HG03520 (cell line): Measurements from ENCODE around the gene CAP2.
"Not testable (repeated sequence)": the region's sequence is repeated elsewhere in the genome, so short reads cannot be mapped to it uniquely, and the experiment has no call there.

Experiments used
- ATAC-seq: cut with Tn5 transposase; IDR thresholded peaks from one replicate; pipeline ENCODE4 v1.9.1; 2021; ENCODE audit warnings: mild to moderate bottlenecking, moderate library complexity; ENCODE audit not compliant: unreplicated experiment

Gene CAP2

DNA sequence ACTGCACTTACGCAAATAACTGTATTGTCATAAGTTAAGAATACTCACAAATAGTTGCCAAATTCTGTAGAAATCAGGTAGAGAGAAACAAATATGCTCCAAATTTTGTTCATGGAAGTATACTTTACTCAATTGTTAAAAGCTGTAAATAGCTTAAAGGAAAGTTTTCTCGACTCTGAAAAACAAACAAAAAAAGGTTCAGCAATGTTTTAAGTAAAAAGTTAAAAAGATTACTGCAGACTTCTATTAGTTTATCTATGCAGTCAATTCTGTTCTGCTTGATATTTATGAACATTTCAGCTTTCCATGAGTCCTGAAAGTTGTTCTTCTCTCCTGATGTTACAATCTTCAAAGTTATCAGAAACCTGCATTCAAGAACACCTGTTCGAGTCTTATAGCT lies 169.2 kb downstream of the CAP2 start:
- ATAC-seq, result no peak

DNA sequence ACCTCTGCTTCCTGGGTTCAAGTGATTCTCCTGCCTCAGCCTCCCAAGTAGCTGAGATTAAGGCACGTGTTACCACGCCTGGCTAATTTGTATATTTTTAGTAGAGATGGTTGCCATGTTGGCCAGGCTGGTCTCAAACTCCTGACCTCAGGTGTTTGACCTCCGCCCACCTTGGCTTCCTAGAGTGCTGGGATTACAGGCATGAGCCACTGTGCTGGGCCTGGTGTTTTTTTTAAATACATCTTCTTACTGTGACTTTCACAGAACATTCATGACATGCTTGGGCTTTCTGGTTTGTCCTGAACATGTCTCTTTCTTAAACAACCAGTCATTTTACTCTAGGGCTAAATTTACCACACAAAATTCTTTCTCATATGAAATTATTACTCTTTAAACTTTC lies 172.0 kb downstream of the CAP2 start:
- ATAC-seq, result no peak

DNA sequence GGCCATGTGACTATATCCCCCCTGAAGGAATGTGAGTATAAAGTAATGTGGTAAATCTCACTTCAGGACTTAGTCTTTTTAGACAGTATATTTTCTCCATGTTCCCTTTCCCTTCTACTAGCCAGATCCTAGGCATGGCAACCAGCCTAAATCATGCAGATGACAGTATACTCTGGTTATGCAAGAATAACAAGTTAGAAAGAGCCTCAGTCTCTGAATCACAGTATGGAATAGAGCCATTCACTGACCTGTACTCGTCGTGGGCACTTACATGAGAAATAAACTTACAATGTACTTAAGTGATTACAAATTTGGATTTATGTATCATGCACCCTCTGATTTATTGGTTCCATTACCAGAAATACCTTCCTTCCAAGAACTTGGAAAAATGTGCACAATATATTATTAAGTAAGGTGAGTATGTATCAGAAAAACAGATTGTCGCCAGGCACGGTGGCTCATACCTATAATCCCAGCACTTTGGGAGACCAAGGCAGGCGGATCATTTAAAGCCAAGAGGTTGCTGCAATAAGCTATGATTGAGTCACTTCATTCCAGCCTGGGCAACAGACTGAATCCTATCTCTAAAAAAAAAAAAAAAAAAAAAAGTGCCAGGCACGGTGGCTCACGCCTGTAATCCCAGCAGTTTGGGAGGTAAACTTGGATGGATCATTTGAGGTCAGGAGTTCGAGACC lies 181.6 kb downstream of the CAP2 start:
- ATAC-seq, result no peak

DNA sequence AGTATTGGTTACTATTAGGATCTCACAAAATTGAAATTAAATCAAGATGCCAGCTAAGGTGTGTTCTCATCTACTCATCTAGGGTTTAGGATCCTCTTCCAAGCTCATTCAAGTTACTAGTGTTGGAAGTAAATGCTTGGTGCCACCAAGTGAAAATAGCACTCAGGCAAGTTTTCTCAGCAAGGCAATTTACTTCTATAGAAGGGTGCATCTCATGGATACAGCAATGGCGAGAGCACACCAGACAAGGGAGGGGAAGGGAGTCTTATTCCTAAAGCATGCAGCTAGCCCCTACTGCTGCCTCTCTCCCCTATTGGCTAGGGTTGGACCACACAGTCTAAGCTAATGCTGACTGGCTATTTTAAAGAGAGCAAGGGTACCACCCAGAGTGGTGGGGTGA lies 183.7 kb downstream of the CAP2 start:
- no peak for ATAC-seq

DNA sequence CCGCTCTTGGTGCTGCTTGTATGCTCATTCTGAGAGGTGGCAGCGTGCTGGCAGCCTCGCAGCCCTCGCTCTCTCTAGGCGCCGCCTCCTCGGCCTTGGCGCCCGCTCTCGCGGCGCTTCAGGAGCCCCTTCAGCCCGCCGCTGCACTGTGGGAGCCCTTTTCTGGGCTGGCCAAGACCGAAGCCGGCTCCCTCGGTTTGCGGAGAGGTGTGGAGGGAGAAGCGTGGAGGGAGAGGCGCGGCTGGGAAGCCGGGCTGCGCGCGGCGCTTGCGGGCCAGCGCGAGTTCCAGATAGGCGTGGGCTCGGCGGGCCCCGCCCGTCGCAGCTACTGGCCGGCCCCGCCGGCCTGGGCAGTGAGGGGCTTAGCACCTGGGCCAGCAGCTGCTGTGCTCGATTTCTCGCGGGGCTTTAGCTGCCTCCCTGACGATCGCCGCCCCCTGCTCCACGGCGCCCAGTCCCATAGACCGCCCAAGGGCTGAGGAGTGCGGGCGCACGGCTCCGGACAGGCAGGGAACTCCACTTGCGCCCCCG lies 187.2 kb downstream of the CAP2 start:
- ATAC-seq, result peak; percentile 56

DNA sequence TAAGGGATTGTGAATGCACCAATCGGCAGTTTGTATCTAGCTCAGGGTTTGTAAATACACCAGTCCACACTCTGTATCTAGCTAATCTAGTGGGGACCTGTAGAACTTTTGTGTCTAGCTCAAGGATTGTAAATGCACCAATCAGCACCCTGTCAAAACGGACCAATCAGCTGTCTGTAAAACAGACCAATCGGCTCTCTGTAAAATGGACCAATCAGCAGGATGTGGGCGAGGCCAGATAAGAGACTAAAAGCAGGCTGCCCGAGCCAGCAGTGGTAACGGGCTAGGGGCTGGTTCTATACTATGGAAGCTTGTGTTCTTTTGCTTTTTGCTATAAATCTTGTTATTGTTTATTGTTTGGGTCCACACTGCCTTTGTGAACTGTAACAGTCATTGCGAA lies 187.9 kb downstream of the CAP2 start:
- ATAC-seq, result not testable (repeated sequence)

DNA sequence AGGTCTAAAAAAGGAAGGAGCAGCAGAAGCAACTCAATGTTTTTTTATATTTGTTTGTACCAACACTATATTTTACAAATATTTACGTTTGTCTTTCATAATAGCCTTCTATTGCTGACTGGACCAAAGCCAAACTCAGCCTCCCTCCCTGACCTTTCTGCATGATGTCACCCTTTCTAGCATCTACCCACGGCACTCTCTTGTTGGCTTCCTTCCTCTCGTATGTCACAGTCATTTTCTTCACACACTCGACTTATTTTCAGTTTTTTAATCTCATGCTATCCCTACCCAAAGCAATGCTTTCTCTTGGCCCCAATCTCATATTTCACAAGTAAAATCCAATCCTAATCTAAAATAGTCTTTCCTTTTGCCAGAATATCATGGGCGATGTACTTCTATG lies 190.4 kb downstream of the CAP2 start:
- no peak for ATAC-seq

DNA sequence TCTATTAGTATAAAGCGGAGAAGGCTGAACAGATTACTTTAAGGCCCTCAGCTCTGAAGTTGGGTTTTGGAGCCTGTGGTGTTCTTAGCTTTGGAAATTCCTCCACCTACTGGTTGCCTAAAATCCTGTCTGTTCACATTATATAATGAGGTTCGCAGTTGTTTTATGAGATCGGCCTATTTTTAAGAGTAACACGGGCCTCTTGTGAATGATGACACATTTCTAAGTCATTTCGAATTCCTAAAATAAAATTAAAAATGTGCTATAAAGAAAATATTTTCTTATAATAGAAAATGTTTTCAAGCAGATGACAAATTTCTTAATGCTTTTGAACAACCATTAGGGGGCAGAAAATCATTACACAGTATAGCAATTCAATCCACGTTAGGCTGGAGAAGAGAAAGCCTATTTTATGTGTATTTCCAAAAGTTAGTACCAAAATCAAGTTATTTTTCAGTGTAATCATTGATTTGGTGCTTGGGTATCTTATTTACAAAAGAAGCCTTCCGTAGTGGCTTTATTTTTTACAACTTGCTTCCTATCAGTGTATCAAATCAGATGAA lies 190.9 kb downstream of the CAP2 start:
- ATAC-seq, result peak; percentile 44

DNA sequence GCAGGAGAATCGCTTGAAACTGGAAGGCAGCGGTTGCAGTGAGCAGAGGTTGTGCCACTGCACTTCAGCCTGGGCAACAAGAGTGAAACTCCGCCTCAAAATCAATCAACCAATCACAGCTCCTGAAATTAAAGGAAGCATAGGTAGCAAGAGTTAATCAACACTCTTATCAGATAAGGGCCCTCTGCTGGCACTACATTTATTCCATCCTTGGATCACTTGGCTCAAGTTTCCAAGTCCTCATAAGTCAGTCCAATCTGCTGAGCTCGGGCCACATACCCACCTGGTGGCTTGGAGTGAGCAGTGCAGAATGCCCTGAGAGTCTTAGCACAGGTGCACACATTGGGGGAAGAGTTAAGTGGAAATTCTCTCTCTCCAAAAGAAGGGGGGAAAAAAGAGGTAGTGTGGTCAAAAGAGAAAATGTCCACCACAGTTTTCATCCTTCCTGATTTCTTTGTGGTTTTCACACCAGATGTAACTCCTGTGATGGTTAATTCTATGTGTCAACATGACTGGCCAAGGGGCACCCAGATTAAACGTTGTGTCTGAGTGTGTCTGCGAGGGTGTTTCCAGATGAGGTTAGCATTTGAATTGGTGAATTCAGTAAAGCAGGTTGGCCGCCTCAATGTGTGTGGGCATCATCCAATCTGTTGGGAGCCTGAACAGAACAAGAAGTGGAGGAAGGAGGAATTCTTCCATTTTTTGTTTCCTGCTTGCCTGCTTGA lies 192.5 kb downstream of the CAP2 start:
- ATAC-seq, result no peak

DNA sequence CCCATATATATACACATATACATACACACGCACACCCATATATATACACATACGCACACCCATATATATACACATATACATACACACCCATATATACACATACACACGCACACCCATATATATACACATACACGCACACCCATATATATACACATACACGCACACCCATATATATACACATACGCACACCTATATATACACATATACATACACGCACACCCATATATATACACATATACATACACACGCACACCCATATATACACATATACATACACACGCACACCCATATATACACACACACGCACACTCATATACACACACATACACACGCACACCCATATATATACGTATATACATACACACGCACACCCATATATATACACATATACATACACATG lies 193.2 kb downstream of the CAP2 start:
- ATAC-seq, result not testable (repeated sequence)

DNA sequence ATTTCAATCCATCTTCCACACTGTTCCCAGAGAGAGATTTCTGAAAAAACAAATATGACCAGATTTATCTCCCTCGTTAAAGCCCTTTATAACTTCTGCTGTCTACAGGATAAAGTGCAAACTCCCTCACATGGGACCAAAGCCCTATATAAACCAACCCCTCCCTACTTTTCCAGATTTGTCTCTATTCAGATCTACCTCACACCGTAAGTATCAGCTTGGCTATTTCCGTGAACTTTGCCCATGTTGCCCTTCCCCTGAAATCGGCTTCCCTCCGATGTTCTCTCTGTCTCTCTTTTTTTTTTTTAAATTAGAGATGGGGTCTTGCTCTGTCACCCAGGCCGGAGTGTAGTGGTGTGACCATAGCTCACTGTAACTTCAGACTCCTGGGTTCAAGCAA lies 194.6 kb downstream of the CAP2 start:
- no peak for ATAC-seq

DNA sequence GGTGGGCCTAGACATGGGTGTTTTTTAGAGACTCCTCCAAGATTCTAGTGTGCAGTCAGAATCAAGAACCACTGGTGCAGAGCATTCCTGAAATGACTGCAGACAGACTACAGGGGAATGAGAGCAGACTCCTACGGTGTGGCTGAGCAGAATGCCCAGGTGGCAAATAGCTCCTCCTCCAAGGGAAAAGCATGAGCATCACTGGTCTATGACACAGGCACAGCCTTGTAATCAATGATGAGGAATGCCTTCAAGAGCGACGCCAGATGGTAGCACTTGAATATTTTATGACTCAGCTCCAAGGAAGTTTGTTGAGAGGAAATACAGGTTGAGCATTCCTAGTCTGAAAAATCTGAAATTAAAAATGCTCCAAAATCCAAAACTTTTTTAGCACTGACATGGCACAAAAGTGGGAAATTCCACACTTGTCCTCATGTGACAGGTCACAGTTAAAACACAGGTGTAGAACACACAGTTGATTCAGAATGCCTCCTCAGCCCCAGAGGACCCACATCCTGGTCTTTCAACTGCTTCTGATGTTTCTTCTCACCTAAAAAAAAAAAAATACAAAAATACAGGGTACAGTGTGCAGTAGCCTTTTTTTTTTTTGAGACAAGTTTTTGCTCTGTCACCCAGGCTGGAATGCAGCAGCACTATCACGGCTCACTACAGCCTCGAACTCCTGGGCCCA lies 196.2 kb downstream of the CAP2 start:
- peak; percentile 39 for ATAC-seq

DNA sequence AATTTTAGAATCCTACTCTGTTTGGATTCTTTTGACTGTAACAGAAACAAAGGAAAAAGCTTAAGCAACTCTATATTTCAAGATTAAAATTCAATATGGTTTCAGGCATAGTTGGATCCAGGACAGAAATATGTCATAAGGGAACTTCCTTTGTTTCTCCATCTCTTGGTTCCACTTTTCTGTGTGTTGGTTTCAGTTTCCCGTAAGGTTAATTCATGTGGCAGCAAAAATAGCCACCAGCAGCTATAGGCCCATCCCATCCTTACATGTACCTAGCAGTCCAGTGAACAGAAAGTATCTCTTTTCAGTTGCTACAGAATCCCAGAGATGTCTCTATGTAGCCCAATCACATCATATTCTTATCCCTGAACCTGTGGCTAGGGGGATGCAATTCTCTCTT lies 197.9 kb downstream of the CAP2 start:
- no peak for ATAC-seq

DNA sequence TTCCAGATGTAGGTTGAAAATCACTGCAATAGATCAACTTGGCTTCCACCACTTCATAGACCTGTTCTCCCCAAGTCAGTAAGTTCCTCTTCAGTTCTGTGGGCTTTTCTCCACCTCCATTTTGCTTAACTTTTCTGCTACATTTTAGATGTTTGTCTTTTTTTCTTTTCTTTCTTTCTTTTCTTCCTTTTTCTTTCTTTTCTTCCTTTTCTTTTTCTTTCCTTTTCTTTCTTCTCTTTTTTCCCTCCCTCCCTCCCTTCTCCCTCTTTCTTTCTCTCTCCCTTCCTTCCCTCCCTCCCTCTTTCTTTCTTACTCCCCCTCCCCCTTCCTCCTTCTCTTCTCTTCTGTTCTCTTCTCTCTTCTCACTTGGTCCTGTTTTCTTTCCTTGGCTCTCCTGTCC lies 199.9 kb downstream of the CAP2 start:
- no peak for ATAC-seq

DNA sequence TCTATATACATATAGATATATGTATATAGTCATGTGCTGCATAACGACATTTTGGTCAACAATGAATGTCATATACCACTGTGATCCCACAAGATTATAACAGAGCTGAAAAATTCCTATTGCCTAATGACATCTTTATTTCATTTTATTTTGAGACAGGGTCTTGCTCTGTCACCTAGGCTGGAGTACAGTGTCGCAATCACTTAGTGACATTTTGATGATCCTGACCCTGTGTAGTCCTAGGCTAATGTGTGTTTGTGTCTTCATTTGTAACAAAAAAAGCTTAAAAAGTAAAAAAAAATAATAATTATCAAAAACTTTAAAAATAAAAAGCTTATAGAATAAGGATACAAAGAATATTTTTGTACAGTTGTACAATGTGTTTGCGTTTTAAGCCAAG lies 202.7 kb downstream of the CAP2 start:
- no peak for ATAC-seq

DNA sequence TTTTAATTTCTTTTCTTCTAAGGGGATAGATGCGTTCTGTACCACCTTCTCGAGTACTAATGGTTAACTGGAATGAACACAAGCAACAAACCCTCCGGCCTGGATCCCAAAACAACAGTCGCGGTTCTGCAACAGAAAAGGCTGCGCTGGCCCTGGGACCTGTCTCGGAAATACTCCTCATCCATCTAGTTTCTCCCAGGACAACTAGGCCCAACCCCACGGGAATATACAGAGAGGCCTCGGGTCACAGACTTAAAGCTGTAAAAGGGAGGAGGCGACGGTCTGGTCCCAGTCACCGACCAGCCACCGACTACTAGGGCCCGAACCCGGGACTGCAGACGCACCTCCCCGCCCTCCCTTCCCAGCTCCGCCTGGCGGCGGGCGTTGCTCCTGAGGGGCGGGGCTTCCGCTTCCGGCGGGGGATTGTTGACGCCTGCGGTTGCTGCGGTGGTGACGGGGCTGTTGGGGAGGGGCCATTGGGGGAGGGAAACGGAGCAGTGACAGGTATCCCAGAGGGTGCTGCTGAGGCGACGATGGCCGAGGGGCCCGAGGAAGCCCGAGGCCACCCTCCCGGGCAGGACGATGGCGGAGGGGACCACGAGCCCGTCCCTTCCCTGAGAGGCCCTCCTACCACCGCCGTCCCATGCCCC lies 206.6 kb downstream of the CAP2 start, which contains the start of gene FAM8A1:
TSS of gene FAM8A1 (plus strand) at position 426 of the 650 bp plus-strand sequence. CDS start at position 534, 108 bp downstream.
- ATAC-seq, result peak; percentile 79

DNA sequence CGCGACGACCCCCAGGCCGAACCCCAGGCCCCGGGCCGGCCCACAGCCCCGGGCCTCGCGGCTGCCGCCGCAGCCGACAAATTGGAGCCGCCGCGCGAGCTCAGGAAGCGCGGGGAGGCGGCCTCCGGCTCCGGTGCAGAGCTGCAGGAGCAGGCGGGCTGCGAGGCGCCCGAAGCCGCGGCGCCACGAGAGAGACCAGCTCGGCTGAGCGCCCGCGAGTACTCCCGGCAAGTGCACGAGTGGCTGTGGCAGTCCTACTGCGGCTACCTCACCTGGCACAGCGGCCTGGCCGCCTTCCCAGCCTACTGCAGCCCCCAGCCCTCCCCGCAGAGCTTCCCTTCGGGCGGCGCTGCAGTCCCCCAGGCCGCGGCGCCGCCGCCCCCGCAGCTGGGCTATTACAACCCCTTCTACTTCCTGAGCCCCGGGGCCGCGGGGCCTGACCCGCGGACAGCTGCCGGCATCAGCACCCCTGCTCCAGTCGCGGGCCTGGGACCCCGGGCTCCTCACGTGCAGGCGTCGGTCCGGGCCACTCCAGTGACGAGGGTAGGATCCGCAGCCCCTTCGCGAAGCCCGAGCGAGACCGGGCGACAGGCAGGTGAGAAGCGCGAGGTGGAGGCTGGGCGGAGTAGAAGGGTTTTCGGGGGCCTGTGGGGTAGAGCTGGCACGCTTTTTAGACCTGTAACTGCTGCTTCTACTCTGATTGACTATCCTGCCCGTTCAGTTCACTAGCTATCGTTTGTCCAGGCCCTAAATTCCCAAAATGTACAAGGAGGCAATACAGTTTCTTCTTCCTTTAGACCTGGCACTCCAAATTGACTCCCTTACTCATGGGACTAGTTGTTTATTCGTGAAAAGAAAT lies 207.4 kb downstream of the CAP2 start:
- peak; percentile 54 for ATAC-seq

DNA sequence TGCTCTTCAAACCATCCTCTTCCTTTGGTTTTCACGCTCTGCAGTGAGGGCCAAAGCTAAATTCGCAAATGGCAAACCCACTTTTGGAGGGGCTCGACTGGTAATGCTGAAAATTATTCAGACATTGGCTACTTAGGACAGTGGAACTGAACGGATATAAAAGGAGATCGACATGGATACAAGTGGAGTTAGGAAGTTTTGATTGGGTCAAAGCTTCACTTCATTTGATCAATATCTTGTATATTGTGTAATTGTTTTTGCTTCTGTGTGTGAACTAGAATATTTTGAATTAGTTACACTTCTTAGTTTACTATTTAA lies 207.9 kb downstream of the CAP2 start:
- ATAC-seq, result no peak

DNA sequence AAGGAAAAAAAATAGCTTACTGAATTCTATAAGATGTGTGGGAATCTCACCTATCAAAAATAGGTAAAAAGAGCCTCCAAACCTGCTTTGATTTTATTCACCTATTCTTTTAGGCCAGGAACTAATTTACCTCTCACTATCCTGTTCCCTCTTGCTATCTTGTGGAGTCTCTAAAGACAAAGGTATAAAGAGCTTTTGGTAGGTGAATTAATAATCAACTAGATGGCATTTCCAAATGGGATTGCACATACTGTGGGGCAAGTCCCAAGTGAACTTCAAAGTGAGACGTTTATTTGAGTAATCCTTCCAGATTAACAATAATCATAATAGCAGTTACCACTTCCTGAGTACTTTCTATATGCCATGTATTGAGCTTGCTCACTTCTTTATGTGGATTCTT lies 209.5 kb downstream of the CAP2 start:
- ATAC-seq, result no peak

DNA sequence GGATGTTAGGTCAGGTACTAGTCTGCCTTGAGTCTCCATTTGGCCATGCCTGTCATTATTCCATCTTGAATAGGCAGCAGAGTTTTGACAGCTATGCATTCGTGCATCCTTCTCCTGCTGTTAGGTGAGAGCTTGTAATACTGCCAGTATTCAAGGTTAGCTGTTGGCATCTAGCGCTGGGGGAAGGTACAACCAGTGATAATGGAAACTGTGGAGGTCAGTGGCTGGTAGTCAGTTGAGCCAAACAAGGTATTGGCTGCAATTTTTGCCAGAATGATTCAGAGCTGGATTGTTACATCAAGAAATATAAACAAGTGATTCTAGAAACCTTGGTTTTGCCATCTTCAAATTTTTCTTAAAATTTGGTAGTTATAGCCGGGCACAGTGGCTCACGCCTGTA lies 213.2 kb downstream of the CAP2 start:
- no peak for ATAC-seq
